HG02870 (cell line): ENCODE results near the gene ATRIP.
A peak's percentile ranks its signal among the peaks of the same experiment; 100 is the strongest.
"Not testable (repeated sequence)": the region's sequence is repeated elsewhere in the genome, so short reads cannot be mapped to it uniquely, and the experiment has no call there.

Source experiments
- ATAC-seq: cut with Tn5 transposase; IDR thresholded peaks from one replicate; pipeline ENCODE4 v1.9.1; 2021; ENCODE audit warnings: mild to moderate bottlenecking, moderate library complexity; ENCODE audit not compliant: unreplicated experiment

Gene ATRIP

GRCh38 chr3:48446425-48447193 lies at the start of gene ATRIP:
TSS of gene ATRIP (plus strand) at chr3:48446737. CDS start at chr3:48446846, 109 bp downstream.
- peak; percentile 76 for ATAC-seq

GRCh38 chr3:48397767-48398681 lies 48.5 kb upstream of the ATRIP start:
- ATAC-seq, result no peak

- ATAC-seq, result no peak
Measured at GRCh38 chr3:48398701-48399386, 47.7 kb upstream of the ATRIP start.

GRCh38 chr3:48399387-48400172 lies 47.0 kb upstream of the ATRIP start:
- no peak for ATAC-seq

GRCh38 chr3:48400824-48401433 lies 45.6 kb upstream of the ATRIP start:
- no peak for ATAC-seq

- ATAC-seq, result not testable (repeated sequence)
Measured at GRCh38 chr3:48401434-48401901, 45.1 kb upstream of the ATRIP start.

GRCh38 chr3:48402281-48402732 lies 44.2 kb upstream of the ATRIP start:
- ATAC-seq, result no peak

- no peak for ATAC-seq
Measured at GRCh38 chr3:48402907-48403306, 43.6 kb upstream of the ATRIP start.

GRCh38 chr3:48403533-48404439 lies 42.8 kb upstream of the ATRIP start:
- ATAC-seq, result no peak

GRCh38 chr3:48404440-48405342 lies 41.8 kb upstream of the ATRIP start:
- ATAC-seq, result no peak

GRCh38 chr3:48405343-48405881 lies 41.1 kb upstream of the ATRIP start:
- no peak for ATAC-seq

- ATAC-seq, result no peak
Measured at GRCh38 chr3:48405971-48406370, 40.6 kb upstream of the ATRIP start.

- ATAC-seq, result no peak
Measured at GRCh38 chr3:48406443-48407431, 39.8 kb upstream of the ATRIP start.

- no peak for ATAC-seq
Measured at GRCh38 chr3:48407542-48408099, 38.9 kb upstream of the ATRIP start.

- no peak for ATAC-seq
Measured at GRCh38 chr3:48408823-48409281, 37.7 kb upstream of the ATRIP start.
